C4-2B (cell line): Measurements from ENCODE around the gene PTPRN2.

Experiments used
- H3K27ac ChIP-seq: fragments of 450-650 bp; 2 replicates; pipeline ENCODE4 v1.5.1; 2017
- ZFX ChIP-seq: fragments of 450-650 bp; IDR thresholded peaks from 2 replicates; pipeline ENCODE4 v1.6.1; 2017
- TF ChIP-seq, protein P1 (sequence below): fragments of 450-650 bp; conservative IDR thresholded peaks from 2 replicates; pipeline ENCODE4 v1.5.1; 2017; ENCODE audit warnings: mild to moderate bottlenecking

Gene PTPRN2

DNA sequence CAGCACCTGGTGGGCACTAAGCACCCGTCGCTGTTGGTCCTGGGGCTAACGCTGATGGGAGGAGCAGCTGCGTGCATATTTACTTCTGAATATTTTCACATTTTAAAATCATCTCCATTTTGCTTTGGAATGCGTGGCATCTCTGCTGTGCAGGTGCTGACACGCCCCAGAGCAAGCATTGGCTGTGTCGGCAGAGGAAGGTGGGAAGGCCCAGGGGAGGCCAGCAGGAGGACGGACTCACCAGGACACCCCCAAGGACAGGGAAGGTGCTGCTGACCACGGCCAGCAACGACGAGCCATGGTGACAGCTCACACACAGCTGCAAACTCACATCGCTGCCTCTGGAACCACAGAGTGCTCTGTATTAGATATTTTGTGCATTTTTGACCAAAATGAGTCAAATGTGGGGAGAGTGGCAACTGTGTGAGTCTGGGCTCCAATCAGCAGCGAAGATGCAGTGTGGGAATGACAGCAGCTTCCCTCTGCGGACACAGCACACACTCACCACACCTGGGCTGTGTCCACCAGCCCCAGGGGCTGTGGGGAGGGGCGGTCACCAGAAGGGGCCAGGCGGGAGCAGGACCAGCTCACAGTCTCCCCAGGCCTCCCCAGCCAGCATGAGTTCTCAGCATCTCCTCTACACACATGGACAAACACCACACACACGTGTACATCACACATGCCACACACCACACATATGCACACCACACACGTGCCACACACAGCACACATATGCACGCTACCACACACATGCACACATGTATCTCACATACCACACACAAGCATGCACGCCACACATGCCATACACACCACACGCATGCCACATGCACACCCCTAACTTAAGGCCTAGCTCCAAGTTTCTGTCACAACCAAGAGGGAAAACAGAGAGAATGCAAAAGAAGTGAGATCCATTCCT lies 58.2 kb downstream of the PTPRN2 start:
- H3K27ac ChIP-seq: no peak overlapping the region
- TF ChIP-seq, protein P1, sequence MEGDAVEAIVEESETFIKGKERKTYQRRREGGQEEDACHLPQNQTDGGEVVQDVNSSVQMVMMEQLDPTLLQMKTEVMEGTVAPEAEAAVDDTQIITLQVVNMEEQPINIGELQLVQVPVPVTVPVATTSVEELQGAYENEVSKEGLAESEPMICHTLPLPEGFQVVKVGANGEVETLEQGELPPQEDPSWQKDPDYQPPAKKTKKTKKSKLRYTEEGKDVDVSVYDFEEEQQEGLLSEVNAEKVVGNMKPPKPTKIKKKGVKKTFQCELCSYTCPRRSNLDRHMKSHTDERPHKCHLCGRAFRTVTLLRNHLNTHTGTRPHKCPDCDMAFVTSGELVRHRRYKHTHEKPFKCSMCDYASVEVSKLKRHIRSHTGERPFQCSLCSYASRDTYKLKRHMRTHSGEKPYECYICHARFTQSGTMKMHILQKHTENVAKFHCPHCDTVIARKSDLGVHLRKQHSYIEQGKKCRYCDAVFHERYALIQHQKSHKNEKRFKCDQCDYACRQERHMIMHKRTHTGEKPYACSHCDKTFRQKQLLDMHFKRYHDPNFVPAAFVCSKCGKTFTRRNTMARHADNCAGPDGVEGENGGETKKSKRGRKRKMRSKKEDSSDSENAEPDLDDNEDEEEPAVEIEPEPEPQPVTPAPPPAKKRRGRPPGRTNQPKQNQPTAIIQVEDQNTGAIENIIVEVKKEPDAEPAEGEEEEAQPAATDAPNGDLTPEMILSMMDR: no peak
- TF ChIP-seq ZFX: no peak

DNA sequence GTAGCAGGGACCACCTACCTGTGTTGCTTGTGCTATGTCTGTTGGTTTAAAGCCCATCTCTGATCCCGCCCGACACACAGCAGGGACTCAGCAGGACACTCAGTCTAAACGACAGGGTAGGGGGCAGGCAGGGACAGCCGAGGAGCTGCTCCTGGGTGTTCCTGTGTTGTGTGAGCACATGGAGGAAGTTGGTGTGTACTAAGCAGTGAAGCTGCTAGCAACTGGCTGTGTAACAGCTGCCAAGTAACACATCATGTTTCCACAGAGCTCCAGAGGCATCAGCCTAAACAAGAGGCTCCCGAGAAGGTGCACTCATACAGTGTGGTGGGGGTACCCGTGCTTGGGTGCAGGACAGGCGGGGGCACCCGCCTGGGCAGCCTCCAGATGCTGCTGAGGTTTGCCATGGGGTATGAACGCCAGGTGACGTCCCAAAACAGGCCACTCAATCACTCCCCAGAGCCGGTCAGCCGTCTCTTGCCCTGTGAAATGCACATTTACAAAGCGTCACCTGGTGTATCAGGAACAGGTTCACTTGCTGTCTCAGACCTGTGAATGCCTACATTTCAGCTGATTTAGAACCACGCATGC lies 59.6 kb downstream of the PTPRN2 start:
- TF ChIP-seq ZFX: no peak
- TF ChIP-seq, protein P1: no peak
- H3K27ac ChIP-seq: no peak overlapping the region

DNA sequence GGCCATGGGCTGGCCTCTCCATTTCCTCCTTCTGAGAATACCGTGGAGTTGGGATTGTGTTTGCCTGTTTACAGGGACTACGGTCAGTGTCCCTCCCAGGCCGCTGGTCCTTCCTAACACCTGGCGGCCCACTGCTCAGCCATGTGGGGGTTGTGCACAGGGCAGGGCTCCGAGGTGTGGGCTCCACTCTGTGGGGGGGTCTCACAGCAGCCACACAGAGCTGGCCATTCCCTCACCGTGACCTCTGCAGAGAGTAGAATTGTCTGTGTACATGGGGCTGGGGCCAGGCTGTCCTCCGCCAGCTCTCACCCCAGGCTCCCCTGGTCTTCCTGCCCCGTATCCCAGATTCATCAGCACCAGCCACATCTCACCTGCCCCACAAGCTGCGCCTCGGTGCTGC lies 60.1 kb downstream of the PTPRN2 start:
- no peak for TF ChIP-seq ZFX
- TF ChIP-seq, protein P1: no peak
- no peak overlapping the region for H3K27ac ChIP-seq

DNA sequence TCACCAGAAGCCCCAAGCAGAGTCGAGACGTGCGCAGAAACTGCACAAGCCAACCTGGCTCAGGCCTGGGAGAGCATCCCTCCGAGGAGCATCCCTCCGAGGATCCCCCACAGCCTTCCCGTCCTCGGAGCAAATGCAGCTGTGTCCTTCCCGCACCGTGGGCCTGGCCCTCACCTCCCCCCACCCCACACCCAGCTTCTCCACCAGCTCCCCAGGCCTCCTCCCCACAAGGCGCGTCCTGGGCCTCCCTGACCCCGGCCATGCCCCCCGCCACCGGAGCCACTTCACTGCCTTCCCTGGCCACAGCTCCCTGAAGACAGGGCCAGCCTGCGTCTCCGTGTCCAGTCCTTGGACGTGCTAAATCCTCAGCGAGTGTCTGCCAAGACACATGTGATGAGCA lies 60.6 kb downstream of the PTPRN2 start:
- no peak for TF ChIP-seq ZFX
- TF ChIP-seq, protein P1: no peak
- no peak overlapping the region for H3K27ac ChIP-seq

DNA sequence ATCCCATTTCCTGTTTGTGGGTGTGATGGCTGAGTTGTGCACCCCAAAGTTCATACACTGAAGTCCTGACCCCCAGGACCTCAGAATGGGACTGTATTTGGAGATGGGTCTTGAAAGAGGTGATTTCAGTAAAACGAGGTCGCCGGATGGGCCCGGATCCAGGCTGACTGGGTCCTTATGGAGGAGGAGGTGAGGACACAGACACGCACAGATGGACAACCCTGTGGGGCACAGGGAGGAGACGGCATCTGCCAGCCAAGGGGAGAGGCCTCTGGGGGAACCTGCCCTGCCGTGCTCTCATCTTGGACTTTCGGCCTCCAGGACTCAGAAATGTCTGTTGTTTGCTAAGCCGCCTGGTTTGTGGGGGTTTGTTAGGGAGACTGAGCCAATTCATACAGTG lies 61.1 kb downstream of the PTPRN2 start:
- no peak overlapping the region for H3K27ac ChIP-seq
- TF ChIP-seq, protein P1: no peak
- no peak for TF ChIP-seq ZFX

DNA sequence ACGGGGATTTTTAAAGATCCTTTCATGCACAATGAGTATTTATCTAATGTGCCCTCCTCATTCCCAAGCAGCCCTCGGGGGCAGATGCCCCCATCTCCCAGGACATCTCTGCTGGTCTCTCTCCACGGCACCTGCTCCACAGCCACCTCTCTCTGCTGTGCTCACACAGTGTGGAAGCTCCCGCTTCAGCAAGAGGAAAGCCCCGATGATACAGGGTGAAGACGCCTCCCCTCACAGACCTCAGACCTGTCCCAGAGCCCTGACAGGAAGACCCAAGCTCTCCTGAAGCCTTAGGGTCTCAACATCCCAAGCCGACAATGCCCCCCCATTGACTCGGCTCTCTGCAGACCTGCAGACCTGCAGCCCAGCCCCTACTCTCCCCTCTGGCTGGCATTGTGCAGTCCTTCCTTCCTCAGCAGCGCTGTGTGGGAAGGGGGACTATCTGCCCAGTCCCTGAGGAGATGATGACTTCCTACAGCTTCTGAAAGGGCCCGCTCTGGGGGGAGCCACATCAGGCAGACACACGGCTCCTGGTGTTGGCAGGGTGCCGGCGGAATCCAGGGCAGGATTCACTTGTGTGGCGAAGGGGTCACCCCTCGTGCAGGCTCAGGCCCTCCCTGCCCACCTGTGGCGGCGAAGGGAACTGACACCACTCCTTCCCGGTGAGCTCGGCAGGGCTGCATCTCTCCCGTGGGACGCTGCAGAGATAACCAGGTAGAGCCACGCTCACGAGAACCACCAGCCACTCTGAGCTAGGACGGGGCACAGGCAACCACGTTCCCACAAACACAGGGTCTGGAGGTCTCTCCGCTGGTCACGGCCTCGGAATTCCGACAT lies 61.8 kb downstream of the PTPRN2 start:
- no peak overlapping the region for H3K27ac ChIP-seq
- TF ChIP-seq, protein P1: no peak
- TF ChIP-seq ZFX: no peak
